IPS-20b (cell line): ENCODE data around the gene PCDH17.

Experiments used
- H3K27ac ChIP-seq: one replicate; pipeline ENCODE4 v1.5.1; 2013; ENCODE audit warnings: low read length
- H3K27me3 ChIP-seq: 2 replicates; pipeline ENCODE4 v1.6.1; 2013; ENCODE audit warnings: mild to moderate bottlenecking, low read length, inconsistent platforms; ENCODE audit not compliant: insufficient read depth
- H3K36me3 ChIP-seq: 2 replicates; pipeline ENCODE4 v1.6.1; 2013; ENCODE audit warnings: low read depth, mild to moderate bottlenecking, inconsistent platforms, low read length, moderate library complexity; ENCODE audit not compliant: insufficient read depth
- H3K4me1 ChIP-seq: 2 replicates; pipeline ENCODE4 v1.6.1; 2013; ENCODE audit warnings: mild to moderate bottlenecking, control low read depth, inconsistent platforms, low read length, moderate library complexity; ENCODE audit not compliant: insufficient read depth
- H3K4me3 ChIP-seq: 2 replicates; pipeline ENCODE4 v1.5.1; 2013; ENCODE audit warnings: mild to moderate bottlenecking, low read length, inconsistent platforms
- H3K9ac ChIP-seq: 2 replicates; pipeline ENCODE4 v1.6.1; 2013; ENCODE audit warnings: low read depth, mild to moderate bottlenecking, inconsistent platforms, low read length, moderate library complexity
- H3K9me3 ChIP-seq: 2 replicates; pipeline ENCODE4 v1.6.1; 2013; ENCODE audit warnings: mild to moderate bottlenecking, low read depth, low read length, inconsistent platforms; ENCODE audit not compliant: insufficient read depth

The PCDH17 gene

GRCh38 chr13:57637515-57637914, 6.0 kb downstream of the PCDH17 start:
- Histone ChIP-seq H3K4me1 (no peaks in the 10 kb centered on the region), H3K9ac (no peak overlapping the region), H3K27me3 (peaks cover 50% of the 10 kb centered on the region), H3K9me3 (no peaks in the 10 kb centered on the region), H3K4me3 (no peak overlapping the region), H3K27ac (no peak overlapping the region), H3K36me3 (no peaks in the 10 kb centered on the region)

DNA sequence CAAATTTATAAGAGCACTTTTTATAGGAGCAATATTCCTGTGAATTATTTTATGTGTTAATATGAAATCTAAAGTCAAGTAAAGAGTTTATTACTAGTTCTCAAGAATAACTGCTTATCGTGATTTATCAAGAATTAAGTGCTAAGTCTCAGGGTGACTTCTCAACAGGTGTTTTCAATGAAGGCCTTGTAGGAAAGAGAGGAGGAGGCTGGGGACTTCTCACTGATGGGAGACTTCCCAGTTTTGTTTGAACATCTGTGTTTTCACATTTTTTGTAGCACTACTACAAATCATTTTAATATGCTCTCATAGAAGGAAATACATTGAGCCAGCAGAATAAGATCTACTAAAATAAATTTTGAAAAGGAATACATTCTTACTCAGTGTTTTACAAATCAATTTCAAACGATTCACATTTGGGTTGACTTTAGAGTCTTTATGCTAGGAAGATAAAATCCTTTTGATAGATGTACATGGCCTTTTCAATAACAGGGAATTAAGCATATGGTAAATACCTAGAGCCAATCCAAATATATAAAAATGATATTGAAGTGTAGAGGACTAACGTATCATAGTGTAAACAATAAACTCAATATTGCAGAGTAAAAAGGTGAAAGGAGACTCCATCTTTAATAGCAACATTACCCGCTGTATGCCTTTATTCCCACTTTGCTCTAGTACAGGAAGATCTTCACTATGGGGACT, 6.8 kb downstream of the PCDH17 start:
- no peaks in the 10 kb centered on the region for H3K9me3 ChIP-seq
- no peaks in the 10 kb centered on the region for H3K36me3 ChIP-seq
- no peaks in the 10 kb centered on the region for H3K4me1 ChIP-seq
- H3K9ac ChIP-seq = no peak overlapping the region
- H3K27ac ChIP-seq = no peak overlapping the region
- H3K4me3 ChIP-seq = no peak overlapping the region
- peaks cover 42% of the 10 kb centered on the region for H3K27me3 ChIP-seq

DNA sequence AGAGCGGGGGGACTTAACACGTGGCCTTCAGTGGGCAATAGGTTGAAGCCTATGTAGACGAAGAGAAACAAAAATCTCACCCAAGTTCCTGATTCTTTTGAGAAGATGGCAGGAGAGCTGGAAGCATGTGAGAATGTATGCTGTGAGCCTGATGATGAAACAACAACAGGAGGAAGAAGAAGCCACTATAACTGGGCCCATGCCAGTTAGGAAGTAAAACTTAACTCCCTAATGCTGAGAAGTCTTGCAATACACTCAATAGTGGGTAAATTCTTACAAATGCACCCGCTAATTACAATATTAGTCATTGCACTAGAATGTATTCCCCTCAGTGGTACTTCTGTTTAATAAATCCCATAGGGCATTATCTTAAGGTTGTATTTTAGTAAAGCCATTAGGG, 9.1 kb downstream of the PCDH17 start:
- Histone ChIP-seq H3K4me1 (no peaks in the 10 kb centered on the region), H3K9me3 (no peaks in the 10 kb centered on the region), H3K27me3 (peaks cover 19% of the 10 kb centered on the region), H3K4me3 (no peak overlapping the region), H3K9ac (no peak overlapping the region), H3K27ac (no peak overlapping the region), H3K36me3 (no peaks in the 10 kb centered on the region)

GRCh38 chr13:57641051-57641450, 9.5 kb downstream of the PCDH17 start:
- Histone ChIP-seq H3K4me1 (no peaks in the 10 kb centered on the region), H3K4me3 (no peak overlapping the region), H3K27ac (no peak overlapping the region), H3K9ac (no peak overlapping the region), H3K36me3 (no peaks in the 10 kb centered on the region), H3K9me3 (no peaks in the 10 kb centered on the region), H3K27me3 (peaks cover 15% of the 10 kb centered on the region)

DNA sequence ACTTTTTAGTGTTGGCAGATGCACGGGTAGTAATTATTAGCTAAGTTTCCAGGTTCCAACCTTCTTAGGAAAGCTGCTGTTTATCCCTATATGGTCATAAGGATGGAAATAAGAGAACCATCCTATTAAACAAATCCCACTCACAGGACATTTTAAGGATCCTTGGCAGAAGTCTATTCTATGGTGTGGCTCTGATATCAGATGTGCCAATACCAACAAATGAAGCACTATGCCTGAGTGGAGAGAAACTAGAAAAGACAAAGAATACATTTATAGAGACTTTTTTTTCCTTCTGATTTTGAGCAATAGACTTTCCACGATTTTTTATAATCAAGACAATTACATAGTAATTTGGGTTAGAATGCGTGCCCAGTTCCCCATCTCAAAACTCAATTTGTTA, 12.6 kb downstream of the PCDH17 start:
- Histone ChIP-seq H3K4me3 (no peak overlapping the region), H3K27me3 (no peaks in the 10 kb centered on the region), H3K9me3 (no peaks in the 10 kb centered on the region), H3K9ac (no peak overlapping the region), H3K36me3 (no peaks in the 10 kb centered on the region), H3K4me1 (no peaks in the 10 kb centered on the region), H3K27ac (no peak overlapping the region)

- no peak overlapping the region for H3K27ac ChIP-seq
- no peak overlapping the region for H3K4me3 ChIP-seq
- H3K36me3 ChIP-seq = no peaks in the 10 kb centered on the region
- H3K9me3 ChIP-seq = no peaks in the 10 kb centered on the region
- H3K9ac ChIP-seq = no peak overlapping the region
- H3K27me3 ChIP-seq = no peaks in the 10 kb centered on the region
- no peaks in the 10 kb centered on the region for H3K4me1 ChIP-seq
Observed at GRCh38 chr13:57653229-57653989, 21.9 kb downstream of the PCDH17 start.

DNA sequence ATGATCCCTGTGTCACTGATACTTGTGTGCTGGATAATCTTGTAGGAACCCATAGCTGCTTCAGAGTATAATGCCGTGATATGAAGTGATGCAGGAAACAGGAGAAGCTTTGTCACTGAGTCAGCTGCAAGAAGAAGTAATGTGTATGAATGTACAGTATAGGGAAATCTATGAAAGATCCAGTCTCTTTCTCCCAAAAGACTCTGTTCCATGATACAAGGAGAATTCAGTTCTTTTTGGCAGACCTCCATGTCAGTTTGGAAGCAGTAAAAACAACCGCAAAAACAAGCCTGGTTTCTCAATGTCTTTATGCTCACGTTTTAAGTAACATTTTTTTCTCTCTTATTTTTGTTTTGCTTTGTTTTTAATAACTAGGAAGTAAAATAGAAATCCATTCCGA, 33.9 kb downstream of the PCDH17 start:
- no peaks in the 10 kb centered on the region for H3K27me3 ChIP-seq
- H3K9me3 ChIP-seq = no peaks in the 10 kb centered on the region
- H3K4me1 ChIP-seq = no peaks in the 10 kb centered on the region
- no peak overlapping the region for H3K27ac ChIP-seq
- H3K4me3 ChIP-seq = no peak overlapping the region
- H3K9ac ChIP-seq = no peak overlapping the region
- no peaks in the 10 kb centered on the region for H3K36me3 ChIP-seq

DNA sequence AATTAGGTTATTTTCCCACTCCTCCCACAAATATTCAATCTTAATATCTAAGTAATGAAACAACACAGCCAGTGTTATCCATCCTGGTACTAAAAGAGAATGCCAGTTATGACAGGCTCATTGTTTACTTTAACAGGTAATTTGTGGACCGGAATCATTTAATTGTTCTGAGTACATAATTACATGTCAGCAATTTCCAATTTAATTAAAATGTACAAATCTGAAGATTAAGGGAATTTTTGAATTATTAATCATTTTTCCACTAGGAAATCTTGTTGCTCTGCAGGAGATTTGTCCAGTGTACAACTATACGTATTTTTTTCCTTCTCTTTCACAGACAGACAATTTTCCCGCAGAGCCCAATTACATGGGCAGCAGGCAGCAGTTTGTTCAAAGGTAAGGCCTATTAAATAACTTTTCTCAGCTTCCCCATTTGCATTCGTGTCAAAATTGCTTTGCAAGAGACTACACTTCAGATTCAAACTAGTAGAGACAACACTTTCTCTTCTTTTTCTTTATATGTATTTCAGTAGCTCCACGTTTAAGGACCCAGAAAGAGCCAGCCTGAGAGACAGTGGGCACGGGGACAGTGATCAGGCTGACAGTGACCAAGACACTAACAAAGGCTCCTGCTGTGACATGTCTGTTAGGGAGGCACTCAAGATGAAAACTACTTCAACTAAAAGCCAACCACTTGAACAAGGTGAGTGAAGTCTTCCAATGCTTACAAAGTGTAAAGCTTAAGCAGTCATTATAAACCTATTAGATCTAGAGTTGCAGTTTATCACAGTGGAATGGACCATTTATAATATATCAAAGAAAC, 34.8 kb downstream of the PCDH17 start:
- Histone ChIP-seq H3K4me3 (no peak overlapping the region), H3K27ac (no peak overlapping the region), H3K9me3 (no peaks in the 10 kb centered on the region), H3K36me3 (no peaks in the 10 kb centered on the region), H3K9ac (no peak overlapping the region), H3K27me3 (no peaks in the 10 kb centered on the region), H3K4me1 (no peaks in the 10 kb centered on the region)

GRCh38 chr13:57672168-57672567, 40.6 kb downstream of the PCDH17 start:
- no peaks in the 10 kb centered on the region for H3K9me3 ChIP-seq
- no peaks in the 10 kb centered on the region for H3K27me3 ChIP-seq
- peaks cover 22% of the 10 kb centered on the region for H3K4me1 ChIP-seq
- peak overlapping the region; percentile 27; the same call in 1 of the 2 replicates for H3K4me3 ChIP-seq
- no peak overlapping the region for H3K9ac ChIP-seq
- no peak overlapping the region for H3K27ac ChIP-seq
- H3K36me3 ChIP-seq = no peaks in the 10 kb centered on the region

DNA sequence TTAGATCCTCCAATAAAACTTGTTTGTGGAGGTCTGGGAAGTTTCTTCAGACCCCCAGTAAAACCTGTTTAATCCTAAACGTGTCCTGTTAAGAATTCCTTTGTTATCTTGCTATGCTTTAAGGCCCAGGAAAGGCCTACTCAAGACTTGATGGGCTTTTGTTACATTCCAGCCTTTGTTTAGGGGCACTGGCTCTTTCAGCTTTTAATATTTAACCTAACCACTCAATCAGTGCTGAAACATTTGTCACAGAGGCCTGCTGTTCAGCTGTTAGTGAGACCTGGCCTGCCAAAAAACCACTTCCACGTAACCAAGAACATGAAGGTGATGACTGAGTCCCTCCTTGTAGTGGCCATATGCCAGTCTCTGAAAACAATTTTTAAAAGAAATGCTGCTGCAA, 41.7 kb downstream of the PCDH17 start:
- Histone ChIP-seq H3K9ac (no peak overlapping the region), H3K4me3 (no peak overlapping the region), H3K27ac (no peak overlapping the region), H3K27me3 (no peaks in the 10 kb centered on the region), H3K4me1 (peaks cover 22% of the 10 kb centered on the region), H3K36me3 (no peaks in the 10 kb centered on the region), H3K9me3 (no peaks in the 10 kb centered on the region)

DNA sequence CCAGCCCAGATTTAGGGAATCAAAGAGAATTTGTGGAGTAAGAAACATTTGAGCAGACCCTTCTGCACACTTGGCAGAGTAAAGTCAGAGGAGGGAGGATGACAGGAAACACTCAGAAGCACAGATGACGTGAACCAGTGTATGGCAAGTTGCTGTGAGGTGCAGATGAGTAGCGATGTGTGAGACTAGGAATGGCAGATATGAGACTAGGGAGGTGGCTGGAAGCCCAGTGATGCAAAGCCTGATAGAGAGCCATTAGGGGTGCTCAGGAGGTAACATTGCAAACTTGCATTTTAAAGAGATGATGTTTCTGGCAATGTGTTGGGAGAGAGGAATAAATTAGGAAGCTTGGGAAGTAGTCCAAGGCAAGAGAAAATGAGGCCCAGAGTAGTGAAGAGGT, 44.0 kb downstream of the PCDH17 start:
- Histone ChIP-seq H3K4me3 (no peak overlapping the region), H3K27me3 (no peaks in the 10 kb centered on the region), H3K36me3 (no peaks in the 10 kb centered on the region), H3K9me3 (no peaks in the 10 kb centered on the region), H3K27ac (no peak overlapping the region), H3K9ac (no peak overlapping the region), H3K4me1 (peaks cover 22% of the 10 kb centered on the region)
